ENCODE data around the gene SLC12A4.
"Not testable (repeated sequence)": the region's sequence is repeated elsewhere in the genome, so short reads cannot be mapped to it uniquely, and the experiment has no call there.

The SLC12A4 gene

DNA sequence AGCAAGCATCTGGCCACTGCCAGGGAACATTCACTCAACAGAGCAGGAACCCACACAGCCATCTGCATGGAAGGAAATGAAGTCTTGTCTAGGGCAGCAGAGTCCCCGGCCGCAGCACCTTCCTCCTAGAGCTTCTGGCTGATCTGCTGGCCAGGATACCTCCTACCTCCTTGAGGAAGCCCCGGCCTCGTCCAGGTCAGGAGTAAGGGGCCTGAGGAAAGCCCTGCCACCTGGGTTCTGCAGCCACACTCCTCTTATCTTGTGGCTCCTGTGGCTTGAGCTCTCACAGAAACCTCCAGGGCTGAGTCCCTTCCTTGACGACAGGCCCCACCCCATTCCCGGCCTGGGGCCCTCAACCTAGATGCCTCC is 25.6 kb upstream of the SLC12A4 start:
- not testable (repeated sequence) for H3K36me3 Mint-ChIP-seq (ENCODE audit: low read depth); H3K27me3 Mint-ChIP-seq; DNase-seq; H3K9me3 Mint-ChIP-seq; ATAC-seq
- Mint-ChIP-seq H3K4me1 (peaks cover 50% of the 10 kb centered on the region), H3K27ac (peak overlapping the region; percentile 89), H3K4me3 (peak overlapping the region; percentile 66)

DNA sequence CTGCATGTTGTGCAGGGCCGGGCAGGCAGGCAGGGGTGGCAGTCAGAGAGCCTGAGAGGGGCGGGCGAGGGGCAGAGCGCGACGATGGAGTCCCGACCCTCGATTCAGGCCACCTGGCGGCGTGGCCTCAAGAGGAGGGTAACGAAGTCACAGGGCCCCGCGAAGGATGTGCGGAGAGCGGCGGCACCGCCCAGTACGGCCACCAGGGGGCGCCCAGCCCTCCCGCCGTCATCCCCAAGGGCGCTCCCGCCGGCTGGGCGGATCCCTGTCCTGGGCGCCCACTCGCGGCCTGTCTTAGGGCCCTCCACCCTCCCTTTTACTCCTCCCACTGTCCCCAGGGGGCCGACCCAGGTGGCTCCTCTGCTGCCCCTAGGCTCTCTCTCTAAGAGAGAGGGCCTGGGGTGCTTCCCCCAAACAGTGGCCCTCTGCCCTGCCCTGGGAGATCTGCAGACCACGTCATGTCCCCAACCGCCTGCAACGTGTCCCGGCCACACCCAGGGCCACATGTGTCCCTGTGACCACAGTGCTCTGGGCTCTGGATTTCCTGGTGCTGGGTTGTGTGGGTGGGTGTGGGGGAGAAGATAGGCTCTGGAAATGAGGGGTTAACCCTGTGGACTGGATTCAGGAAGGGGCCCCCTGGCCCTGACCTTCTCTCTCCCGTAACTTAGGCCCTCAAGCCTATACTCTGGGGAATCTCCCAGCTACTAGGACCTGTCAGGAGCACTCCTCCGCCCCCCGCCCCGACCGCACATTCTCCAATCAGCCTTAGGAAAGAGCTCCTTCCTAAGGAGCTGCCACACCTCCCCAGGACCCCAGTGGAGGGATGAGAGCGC is 25.0 kb upstream of the SLC12A4 start:
- H3K27me3 Mint-ChIP-seq: no peaks in the 10 kb centered on the region
- ATAC-seq (peak; percentile 86), DNase-seq (peak; percentile 90)
- peaks cover 44% of the 10 kb centered on the region for H3K4me1 Mint-ChIP-seq
- peak overlapping the region; percentile 66 for H3K4me3 Mint-ChIP-seq
- H3K36me3 Mint-ChIP-seq (ENCODE audit: low read depth): no peaks in the 10 kb centered on the region
- no peaks in the 10 kb centered on the region for H3K9me3 Mint-ChIP-seq
- peak overlapping the region; percentile 89 for H3K27ac Mint-ChIP-seq

DNA sequence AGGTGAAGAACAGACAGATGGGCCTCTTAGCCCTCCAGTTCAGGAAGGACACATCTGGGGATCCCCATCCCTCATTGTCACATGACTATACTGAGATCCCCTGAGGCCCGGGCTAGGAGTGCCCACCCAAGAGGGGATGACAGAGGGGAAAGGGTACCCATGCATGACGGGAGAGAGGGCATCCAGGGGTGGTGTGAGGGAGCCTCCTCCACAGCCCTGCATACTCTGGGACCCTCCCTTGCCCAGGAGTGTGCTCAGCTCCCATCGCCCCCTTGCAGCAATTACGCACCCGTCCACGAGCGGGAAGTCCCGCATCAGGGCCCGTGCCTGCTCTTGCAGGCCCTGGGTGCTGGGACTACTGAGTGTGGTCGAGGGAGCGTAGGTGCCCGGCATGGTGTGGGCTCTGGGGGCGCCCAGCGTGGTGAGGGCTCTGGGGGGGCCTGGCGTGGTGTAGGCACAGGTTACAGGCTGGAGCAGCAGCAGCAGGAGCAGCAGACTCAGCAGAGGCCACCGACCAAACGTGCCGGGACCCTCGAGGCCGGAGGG is 24.3 kb upstream of the SLC12A4 start:
- Mint-ChIP-seq H3K27me3 (no peaks in the 10 kb centered on the region), H3K9me3 (no peaks in the 10 kb centered on the region), H3K36me3 (ENCODE audit: low read depth) (no peaks in the 10 kb centered on the region), H3K4me1 (peaks cover 41% of the 10 kb centered on the region), H3K4me3 (no peak overlapping the region), H3K27ac (no peak overlapping the region)
- DNase-seq: no peak
- ATAC-seq: no peak

DNA sequence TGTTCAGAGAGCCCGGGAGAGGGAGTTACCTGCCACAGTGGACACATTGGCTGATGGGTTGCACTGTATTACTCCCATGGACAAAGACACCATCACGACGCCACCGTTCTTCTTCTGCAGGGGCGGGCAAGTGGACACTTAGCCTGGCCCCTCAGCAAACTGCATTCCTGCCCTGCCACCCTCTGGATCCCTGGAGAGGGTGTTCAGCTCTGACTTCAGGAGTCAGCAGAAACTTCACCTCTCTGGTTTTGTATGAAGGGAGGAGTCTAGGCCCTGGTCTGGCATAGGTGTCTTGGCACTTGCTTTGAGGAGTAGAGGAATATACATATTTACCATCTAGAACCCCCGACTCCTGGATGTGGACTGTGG is 21.6 kb upstream of the SLC12A4 start:
- ATAC-seq (no peak), DNase-seq (no peak)
- Mint-ChIP-seq H3K27ac (peak overlapping the region; percentile 1), H3K36me3 (ENCODE audit: low read depth) (no peaks in the 10 kb centered on the region), H3K27me3 (no peaks in the 10 kb centered on the region), H3K9me3 (no peaks in the 10 kb centered on the region), H3K4me1 (peaks cover 25% of the 10 kb centered on the region), H3K4me3 (no peak overlapping the region)

DNA sequence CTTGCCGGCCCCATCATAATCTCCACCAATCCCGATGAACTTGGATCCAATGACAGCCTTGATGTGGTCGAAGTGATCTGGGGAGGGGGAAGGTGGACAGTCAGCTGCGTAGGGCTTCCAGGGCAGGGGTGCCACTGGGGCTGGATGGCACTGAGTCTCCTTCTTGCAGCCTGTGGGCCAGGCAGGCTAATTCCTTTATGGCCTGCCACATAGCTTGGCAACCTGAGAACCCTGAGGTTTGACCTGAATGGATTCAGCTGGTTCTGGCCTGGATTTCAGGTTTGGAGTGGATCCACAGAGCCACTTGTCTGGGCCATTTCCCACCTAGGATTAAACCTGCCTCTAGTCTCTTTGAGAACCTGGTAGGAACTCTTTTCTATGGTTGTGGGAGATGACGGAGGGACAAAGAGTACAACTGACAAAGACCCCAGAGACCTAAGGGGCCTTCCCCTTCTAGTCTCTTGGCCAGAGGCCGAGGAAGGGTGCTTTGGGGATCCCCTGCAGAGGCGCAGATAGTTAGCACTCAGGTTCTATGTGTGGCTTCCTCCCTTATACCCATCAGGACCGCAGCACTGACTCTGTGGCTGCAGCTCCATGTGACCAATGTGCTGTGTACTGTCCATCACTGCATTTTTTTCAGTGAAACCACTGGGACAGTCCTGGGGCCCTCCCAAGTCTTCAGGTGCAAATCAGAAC is 21.0 kb upstream of the SLC12A4 start:
- ATAC-seq (no peak), DNase-seq (no peak)
- Mint-ChIP-seq H3K27ac (no peak overlapping the region), H3K4me1 (peaks cover 27% of the 10 kb centered on the region), H3K36me3 (ENCODE audit: low read depth) (no peaks in the 10 kb centered on the region), H3K9me3 (no peaks in the 10 kb centered on the region), H3K27me3 (no peaks in the 10 kb centered on the region), H3K4me3 (no peak overlapping the region)

DNA sequence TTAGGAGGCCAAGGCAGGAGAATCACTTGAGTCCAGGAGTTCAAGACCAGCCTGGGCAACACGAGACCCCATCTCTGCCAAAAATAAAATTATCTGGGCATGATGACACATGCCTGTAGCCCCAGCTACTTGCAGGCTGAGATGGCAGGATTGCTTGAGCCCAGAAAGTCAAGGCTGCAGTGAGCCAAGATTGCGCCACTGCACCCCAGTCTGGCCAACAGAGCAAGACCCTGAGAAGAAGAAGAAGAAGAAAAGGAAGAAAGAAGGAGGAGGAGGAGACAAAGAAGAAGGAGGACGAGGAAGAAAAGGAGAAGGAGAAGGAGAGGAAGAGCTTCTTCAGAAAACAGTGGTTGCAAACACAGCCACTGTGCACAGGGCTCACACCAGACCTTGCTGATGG is 20.2 kb upstream of the SLC12A4 start:
- Mint-ChIP-seq H3K9me3 (no peaks in the 10 kb centered on the region), H3K4me1 (peaks cover 30% of the 10 kb centered on the region), H3K27me3 (no peaks in the 10 kb centered on the region), H3K4me3 (no peak overlapping the region), H3K36me3 (ENCODE audit: low read depth) (no peaks in the 10 kb centered on the region), H3K27ac (peak overlapping the region; percentile 74)
- ATAC-seq (no peak), DNase-seq (no peak)

DNA sequence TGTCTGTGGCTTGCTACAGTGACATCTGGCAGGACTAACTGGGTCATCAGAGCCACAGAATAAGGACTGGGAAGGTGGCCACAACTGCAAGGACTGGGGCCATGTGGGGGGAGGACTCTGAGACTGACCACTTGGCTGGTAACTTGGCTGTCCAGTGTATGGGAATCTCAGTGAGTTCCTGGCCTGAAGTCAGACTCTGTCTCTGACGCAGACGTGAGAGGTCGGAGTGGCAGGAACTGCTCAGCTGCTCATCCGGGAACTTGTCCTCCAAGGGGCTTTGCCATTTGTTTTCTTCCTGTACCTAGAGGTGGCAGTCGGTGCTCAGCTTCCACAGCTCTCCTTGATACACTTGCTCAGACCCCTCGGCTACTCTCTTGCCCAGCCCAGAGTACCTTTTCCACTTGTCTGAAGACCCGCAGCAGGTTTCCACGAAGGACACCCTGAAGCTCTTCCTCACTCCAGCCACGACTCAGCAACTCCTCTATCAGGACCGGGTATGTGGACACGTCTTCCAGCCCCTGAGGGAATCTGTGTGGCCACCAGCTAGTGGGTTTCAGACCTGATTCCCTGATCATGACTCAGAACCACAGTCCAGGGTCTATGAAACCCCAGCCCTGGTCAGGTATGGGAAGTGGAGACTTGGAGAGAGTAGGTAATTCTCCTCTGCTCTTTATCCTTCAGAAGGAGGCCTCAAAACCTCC is 19.2 kb upstream of the SLC12A4 start:
- Mint-ChIP-seq H3K4me1 (peaks cover 30% of the 10 kb centered on the region), H3K27ac (no peak overlapping the region), H3K27me3 (no peaks in the 10 kb centered on the region), H3K36me3 (ENCODE audit: low read depth) (no peaks in the 10 kb centered on the region), H3K9me3 (no peaks in the 10 kb centered on the region), H3K4me3 (no peak overlapping the region)
- DNase-seq: no peak
- ATAC-seq: no peak

DNA sequence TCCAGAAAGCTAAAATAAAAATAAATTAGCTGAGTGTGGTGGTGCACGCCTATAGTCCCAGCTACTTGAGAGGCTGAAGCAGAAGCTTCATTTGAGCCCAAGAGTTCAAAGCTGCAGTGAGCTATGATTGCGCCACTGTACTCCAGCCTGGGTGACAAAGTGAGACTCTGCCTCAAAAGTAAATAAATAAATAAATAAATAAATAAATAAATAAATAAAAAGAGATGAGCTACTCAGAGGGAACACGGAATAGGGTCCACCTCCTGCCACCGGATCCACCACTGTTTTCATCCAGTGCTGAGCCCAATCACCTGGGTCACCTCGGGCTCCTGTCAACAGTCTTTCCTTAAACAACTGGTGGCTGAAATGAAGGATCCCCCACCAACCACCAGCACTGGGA is 18.5 kb upstream of the SLC12A4 start:
- ATAC-seq (no peak), DNase-seq (no peak)
- no peaks in the 10 kb centered on the region for H3K36me3 Mint-ChIP-seq (ENCODE audit: low read depth)
- no peaks in the 10 kb centered on the region for H3K27me3 Mint-ChIP-seq
- peaks cover 26% of the 10 kb centered on the region for H3K4me1 Mint-ChIP-seq
- no peak overlapping the region for H3K4me3 Mint-ChIP-seq
- H3K9me3 Mint-ChIP-seq: no peaks in the 10 kb centered on the region
- H3K27ac Mint-ChIP-seq: no peak overlapping the region

DNA sequence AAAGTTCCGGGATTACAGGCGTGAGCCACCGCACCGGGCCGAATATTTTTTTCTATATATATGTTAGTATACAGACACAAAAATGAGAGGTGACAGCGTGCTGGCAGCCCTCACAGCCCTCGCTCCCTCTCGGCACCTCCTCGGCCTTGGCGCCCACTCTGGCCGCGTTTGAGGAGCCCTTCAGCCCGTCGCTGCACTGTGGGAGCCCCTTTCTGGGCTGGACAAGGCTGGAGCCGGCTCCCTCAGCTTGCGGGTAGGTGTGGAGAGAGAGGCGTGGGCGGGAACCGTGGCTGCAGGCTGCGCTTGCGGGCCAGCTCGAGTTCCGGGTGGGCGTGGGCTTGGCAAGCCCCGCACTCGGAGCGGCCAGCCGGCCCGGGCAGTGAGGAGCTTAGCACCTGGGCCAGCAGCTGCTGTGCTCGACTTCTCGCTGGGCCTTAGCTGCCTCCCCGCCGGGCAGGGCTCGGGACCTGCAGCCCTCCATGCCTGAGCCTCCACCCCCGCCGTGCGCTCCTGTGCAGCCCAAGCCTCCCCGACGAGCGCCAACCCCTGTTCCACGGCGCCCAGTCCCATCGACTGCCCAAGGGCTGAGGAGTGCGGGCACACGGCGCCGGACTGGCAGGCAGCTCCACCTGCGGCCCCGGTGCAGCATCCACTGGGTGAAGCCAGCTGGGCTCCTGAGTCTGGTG is 13.7 kb upstream of the SLC12A4 start:
- H3K36me3 Mint-ChIP-seq (ENCODE audit: low read depth): no peaks in the 10 kb centered on the region
- H3K27me3 Mint-ChIP-seq: no peaks in the 10 kb centered on the region
- H3K27ac Mint-ChIP-seq: no peak overlapping the region
- no peak for DNase-seq
- no peaks in the 10 kb centered on the region for H3K9me3 Mint-ChIP-seq
- no peak overlapping the region for H3K4me3 Mint-ChIP-seq
- H3K4me1 Mint-ChIP-seq: peaks cover 28% of the 10 kb centered on the region
- ATAC-seq: no peak

DNA sequence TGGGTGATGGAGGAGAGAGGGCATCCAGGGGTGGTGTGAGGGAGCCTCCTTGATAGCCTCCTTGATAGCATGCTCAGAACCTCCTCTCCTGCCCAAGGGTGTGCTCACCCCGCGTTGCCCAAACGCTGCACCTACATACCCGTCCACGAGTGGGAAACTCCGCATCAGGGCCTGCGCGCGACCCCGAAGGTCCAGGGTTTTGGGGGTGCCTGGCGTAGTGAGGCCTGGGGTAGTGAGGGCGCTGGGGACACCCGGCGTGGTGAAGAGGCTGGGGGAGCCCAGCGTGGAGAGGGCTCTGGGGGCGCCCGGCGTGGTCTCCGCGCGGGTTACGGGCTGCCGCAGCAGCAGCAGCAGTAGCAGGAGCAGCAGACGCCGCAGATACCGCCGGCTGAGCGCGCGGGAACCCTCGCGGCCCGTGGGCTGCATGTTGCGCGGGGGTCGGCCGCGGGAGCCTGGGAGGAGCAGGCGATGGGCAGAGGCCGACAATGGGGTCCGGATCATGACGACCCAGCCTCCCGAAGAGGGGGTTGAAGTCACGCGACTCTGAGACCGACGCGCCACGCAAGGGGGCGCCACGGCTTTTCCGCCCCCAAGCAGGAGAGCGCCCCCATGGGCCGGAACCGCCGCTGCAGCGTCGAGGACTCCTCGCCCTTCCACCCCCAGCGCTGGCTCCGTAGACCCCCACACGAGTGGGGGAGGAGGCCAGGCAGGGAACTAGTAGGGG is 11.7 kb upstream of the SLC12A4 start, which contains the start of gene DPEP3:
DPEP3 (minus strand) TSS at position 545 of the 724 bp plus-strand sequence; CDS start at position 426, 119 bp downstream.
- ATAC-seq (no peak), DNase-seq (no peak)
- no peaks in the 10 kb centered on the region for H3K27me3 Mint-ChIP-seq
- no peak within 1 kb of the TSS for H3K27ac Mint-ChIP-seq
- H3K9me3 Mint-ChIP-seq: no peaks in the 10 kb centered on the region
- no peak within 1 kb of the TSS for H3K4me3 Mint-ChIP-seq
- no peaks in the 10 kb centered on the region for H3K36me3 Mint-ChIP-seq (ENCODE audit: low read depth)
- H3K4me1 Mint-ChIP-seq: peaks cover 25% of the 10 kb centered on the region

DNA sequence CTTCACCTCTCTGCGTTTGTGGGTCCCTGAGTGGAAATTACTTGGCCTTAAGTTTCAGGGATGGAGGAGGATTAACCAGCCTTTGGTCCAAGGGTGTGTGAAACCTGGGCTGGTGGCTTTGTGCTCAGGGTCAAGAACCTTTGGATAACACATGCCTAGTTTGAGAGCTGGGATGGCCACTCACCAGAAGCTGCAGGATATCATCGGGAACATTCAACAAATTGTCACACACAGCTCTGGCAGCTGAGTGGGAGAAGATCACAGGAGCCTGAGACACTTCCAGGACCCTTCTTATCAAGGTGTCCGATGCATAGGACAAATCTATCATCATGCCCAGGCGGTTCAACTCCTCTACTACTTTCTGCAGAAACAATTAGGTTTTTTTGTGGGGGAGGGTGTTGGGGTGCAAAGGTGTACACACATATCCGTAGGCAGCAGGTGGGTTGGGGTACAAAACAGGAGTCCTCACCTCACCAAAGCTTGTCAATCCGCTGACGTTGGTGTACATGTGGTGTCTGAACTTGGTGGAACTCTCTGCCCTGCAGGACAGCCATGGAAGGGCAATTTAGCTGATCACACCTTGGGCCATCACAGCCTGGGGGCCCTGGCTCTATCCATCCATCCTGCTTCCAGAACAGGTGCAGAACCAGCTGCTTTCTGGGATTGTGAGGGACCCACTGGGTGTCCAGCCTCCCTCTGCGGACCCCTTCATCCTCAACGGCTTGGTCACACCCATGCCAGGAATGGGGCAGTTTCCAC is 9.2 kb upstream of the SLC12A4 start:
- Mint-ChIP-seq H3K4me1 (peaks cover 1% of the 10 kb centered on the region), H3K4me3 (no peak overlapping the region), H3K27me3 (no peaks in the 10 kb centered on the region), H3K9me3 (no peaks in the 10 kb centered on the region), H3K27ac (no peak overlapping the region), H3K36me3 (ENCODE audit: low read depth) (no peaks in the 10 kb centered on the region)
- no peak for DNase-seq
- ATAC-seq: no peak

DNA sequence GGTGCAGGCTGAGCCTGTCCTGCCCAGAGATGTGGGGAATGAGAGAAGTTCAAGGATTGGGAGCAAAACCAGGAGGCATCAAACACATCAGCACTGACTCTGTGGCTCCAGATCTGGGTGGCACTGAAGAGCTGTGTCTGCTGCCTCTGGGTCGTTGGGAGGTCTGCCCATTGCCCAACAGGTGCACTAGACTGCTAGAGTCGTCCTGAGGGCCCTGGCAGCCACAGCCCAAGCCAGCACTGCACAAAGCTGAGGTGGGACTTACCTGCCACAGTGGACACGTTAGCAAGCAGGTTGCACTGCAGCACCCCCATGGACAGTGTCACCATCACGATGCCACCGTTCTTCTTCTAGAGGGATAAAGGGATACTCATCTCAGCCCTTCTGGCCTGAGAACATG is 8.6 kb upstream of the SLC12A4 start:
- no peaks in the 10 kb centered on the region for H3K36me3 Mint-ChIP-seq (ENCODE audit: low read depth)
- peaks cover 1% of the 10 kb centered on the region for H3K4me1 Mint-ChIP-seq
- no peaks in the 10 kb centered on the region for H3K9me3 Mint-ChIP-seq
- H3K27ac Mint-ChIP-seq: no peak overlapping the region
- ATAC-seq (no peak), DNase-seq (no peak)
- no peaks in the 10 kb centered on the region for H3K27me3 Mint-ChIP-seq
- H3K4me3 Mint-ChIP-seq: no peak overlapping the region

DNA sequence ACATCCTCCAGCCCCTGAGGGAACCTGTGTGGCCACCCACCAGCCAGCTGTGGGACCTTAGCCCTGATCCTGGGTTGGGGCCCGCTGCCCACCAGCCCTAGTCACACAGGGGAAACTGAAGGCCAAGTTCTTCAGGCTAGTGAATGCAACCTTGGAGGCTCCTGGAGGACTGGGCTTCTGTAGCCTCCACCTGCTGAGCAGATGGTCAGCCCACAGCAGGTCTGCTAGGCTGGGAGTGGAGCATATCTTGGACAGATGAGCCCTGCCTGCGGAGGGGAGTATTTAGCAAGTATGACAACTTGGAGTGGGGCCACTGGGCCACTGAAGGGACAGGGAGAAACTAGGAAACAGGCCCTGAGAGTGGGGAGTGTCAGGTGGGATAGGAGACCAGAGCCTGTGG is 7.8 kb upstream of the SLC12A4 start:
- H3K9me3 Mint-ChIP-seq: no peaks in the 10 kb centered on the region
- DNase-seq (no peak), ATAC-seq (no peak)
- H3K36me3 Mint-ChIP-seq (ENCODE audit: low read depth): no peaks in the 10 kb centered on the region
- H3K27me3 Mint-ChIP-seq: no peaks in the 10 kb centered on the region
- H3K27ac Mint-ChIP-seq: no peak overlapping the region
- no peak overlapping the region for H3K4me3 Mint-ChIP-seq
- H3K4me1 Mint-ChIP-seq: peaks cover 1% of the 10 kb centered on the region

All from activated naive CD8-positive, alpha-beta T cell treated with anti-CD3 and anti-CD28 coated beads, Interleukin-2, amount 50 U/mL, for 24 hours (primary cell).